Measurements from ENCODE around the gene UBQLN1.
A peak's percentile ranks its signal among the peaks of the same experiment; 100 is the strongest.
"Not testable (repeated sequence)": the region's sequence is repeated elsewhere in the genome, so short reads cannot be mapped to it uniquely, and the experiment has no call there.

The UBQLN1 gene

DNA sequence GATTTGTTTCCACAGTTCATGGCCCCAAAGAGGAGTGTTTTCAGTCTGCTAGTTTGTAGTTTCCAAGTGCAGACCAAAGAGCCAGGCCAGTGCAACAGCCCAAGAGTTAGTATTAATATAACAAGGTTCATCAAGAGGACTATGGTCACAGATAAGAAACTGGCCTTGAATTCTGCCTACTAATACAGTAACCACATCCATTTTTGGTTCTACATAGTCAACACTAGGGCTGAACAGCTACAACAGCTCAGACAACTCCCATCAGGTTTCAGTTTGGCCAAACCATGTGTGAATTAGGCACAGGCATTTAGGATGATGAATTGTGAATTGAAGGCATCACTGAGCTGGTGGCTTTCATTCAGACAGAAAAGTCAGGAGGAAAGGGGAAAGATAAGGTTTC is 13.8 kb upstream of the UBQLN1 start:
- no peak for DNase-seq (ENCODE audit: low read depth, low spot score)
- TF ChIP-seq EZH2 (IDR thresholded peaks at IDR 0.05) (no peak), FOXP2 (optimal IDR thresholded peaks at IDR 0.05; ENCODE audit: control extremely low read depth, extremely low read length, insufficient read depth) (no peak), POLR2AphosphoS5 (IDR thresholded peaks at IDR 0.05; ENCODE audit: borderline replicate concordance, low read depth, low read length) (no peak)
- Histone ChIP-seq H3K9ac (ENCODE audit: insufficient read length) (no peak overlapping the region), H3K9me3 (ENCODE audit: low read depth, low read length) (no peaks in the 10 kb centered on the region), H3K27ac (no peak overlapping the region), H3K4me3 (no peak overlapping the region), H3K36me3 (ENCODE audit: insufficient read depth, low read length) (no peaks in the 10 kb centered on the region)

DNA sequence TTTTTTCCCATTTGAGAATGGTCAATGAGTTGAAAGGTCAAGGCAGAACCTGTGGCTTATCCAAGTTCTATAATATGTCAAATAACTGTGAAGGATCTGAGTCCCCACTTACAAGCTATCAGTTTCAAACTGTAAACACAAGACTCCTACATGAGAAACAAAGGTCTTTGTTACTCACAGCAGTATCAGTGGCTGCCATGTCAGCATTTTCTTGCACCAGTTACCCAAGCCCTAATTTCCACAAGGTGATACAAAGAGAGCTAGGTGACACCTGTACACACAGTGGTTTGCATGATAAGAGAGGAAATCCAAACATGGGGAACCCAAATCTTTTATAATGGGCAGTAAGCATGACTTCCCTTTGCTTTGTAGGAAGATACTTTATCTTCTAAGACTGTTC is 8.0 kb upstream of the UBQLN1 start:
- Histone ChIP-seq H3K27ac (no peak overlapping the region), H3K9me3 (ENCODE audit: low read depth, low read length) (no peaks in the 10 kb centered on the region), H3K36me3 (ENCODE audit: insufficient read depth, low read length) (no peaks in the 10 kb centered on the region), H3K4me3 (no peak overlapping the region), H3K9ac (ENCODE audit: insufficient read length) (no peak overlapping the region)
- TF ChIP-seq FOXP2 (optimal IDR thresholded peaks at IDR 0.05; ENCODE audit: control extremely low read depth, extremely low read length, insufficient read depth) (no peak), EZH2 (IDR thresholded peaks at IDR 0.05) (no peak), POLR2AphosphoS5 (IDR thresholded peaks at IDR 0.05; ENCODE audit: borderline replicate concordance, low read depth, low read length) (no peak)
- DNase-seq (ENCODE audit: low read depth, low spot score): no peak

DNA sequence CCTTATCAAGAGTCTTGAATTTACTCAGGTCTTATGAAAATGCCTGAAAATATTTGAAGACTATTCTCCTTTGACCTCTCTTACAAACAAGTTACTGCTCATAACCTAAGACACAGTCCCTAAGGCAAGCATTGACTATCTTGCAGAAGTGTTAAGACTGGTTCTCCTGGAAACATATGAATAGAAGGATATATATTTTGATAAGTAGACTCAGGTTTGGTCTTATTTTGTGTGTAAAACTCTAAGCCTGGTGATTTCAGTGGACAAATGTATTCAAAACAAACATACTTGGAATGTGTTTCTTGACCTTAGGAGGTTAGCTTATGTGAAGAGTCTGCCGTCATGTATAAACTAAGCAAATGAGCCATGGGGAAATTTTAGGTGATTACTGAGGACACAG is 7.5 kb upstream of the UBQLN1 start:
- H3K9ac ChIP-seq (ENCODE audit: insufficient read length): no peak overlapping the region
- H3K4me3 ChIP-seq: no peak overlapping the region
- H3K27ac ChIP-seq: no peak overlapping the region
- no peaks in the 10 kb centered on the region for H3K9me3 ChIP-seq (ENCODE audit: low read depth, low read length)
- no peaks in the 10 kb centered on the region for H3K36me3 ChIP-seq (ENCODE audit: insufficient read depth, low read length)
- DNase-seq (ENCODE audit: low read depth, low spot score): no peak
- no peak for TF ChIP-seq FOXP2 (optimal IDR thresholded peaks at IDR 0.05; ENCODE audit: control extremely low read depth, extremely low read length, insufficient read depth)
- TF ChIP-seq POLR2AphosphoS5 (IDR thresholded peaks at IDR 0.05; ENCODE audit: borderline replicate concordance, low read depth, low read length): no peak
- no peak for TF ChIP-seq EZH2 (IDR thresholded peaks at IDR 0.05)

DNA sequence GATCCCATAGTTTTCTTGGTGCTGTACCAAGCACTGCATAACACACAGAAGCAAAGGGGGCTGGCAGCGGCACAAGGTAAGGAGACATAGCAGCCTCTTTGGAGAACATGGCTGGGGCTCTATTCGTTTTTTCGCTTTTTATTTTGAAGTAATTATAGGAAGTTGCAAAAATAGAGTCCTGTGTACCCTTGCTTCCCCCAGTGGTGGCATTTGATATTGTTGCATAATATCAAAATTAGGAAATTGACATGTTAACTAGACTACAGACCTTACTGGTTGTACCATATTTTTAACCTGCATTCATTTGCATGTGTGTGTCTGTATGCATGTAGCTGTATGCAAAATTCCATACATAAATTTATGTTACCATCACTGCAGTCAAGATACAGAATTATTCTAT is 6.6 kb upstream of the UBQLN1 start:
- Histone ChIP-seq H3K4me3 (no peak overlapping the region), H3K9ac (ENCODE audit: insufficient read length) (no peak overlapping the region), H3K36me3 (ENCODE audit: insufficient read depth, low read length) (no peaks in the 10 kb centered on the region), H3K27ac (no peak overlapping the region), H3K9me3 (ENCODE audit: low read depth, low read length) (no peaks in the 10 kb centered on the region)
- no peak for DNase-seq (ENCODE audit: low read depth, low spot score)
- TF ChIP-seq FOXP2 (optimal IDR thresholded peaks at IDR 0.05; ENCODE audit: control extremely low read depth, extremely low read length, insufficient read depth): no peak
- TF ChIP-seq EZH2 (IDR thresholded peaks at IDR 0.05): no peak
- TF ChIP-seq POLR2AphosphoS5 (IDR thresholded peaks at IDR 0.05; ENCODE audit: borderline replicate concordance, low read depth, low read length): no peak

DNA sequence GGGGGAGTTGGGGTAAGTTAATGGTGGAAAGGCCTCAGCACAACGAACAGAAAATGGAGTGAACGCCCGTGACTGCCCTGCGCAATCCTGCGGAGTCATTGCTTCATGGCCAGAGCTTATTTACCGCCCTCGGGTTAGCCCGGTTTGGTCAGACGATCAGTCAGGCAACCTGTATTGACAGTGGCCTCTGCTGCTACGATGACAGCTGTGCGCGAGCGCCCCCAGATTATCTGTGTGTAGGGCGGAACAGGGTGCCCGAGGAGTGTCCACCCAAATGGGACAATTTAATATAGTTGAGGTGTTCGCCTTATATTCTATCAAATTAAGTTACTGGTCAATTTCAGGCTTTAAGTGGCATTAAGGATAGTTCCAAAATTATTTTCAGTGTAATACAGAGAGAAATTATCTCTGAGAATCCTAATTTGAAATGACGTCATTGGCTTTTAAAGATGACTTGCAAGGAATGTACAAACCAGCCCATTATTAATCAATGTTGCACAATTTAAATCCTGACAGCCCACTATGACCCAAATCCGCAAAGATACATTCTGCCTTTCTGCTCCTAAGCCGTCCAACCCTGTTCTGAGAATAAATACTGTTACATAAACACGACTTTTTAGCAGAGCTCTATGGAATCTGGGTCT is 879 bp upstream of the UBQLN1 start:
- DNase-seq (ENCODE audit: low read depth, low spot score): no peak

DNA sequence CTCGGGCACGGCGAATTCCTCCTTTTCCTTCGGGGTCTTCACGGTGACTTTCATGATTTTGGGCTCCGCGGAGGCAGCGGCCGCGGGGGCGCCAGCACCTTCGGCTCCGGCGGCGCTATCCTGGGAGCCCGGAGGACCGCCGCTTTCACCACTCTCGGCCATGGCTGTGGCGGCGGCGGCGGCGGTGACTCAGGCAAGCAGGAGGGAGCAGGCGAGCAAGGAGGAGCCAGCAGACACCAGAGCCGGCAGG is 315 bp downstream of the UBQLN1 start:
- no peak for DNase-seq (ENCODE audit: low read depth, low spot score)
- TF ChIP-seq POLR2AphosphoS5 (IDR thresholded peaks at IDR 0.05; ENCODE audit: borderline replicate concordance, low read depth, low read length) (no peak), EZH2 (IDR thresholded peaks at IDR 0.05) (no peak), FOXP2 (optimal IDR thresholded peaks at IDR 0.05; ENCODE audit: control extremely low read depth, extremely low read length, insufficient read depth) (no peak)
- Histone ChIP-seq H3K4me3 (peak overlapping the region; percentile 97), H3K27ac (peak overlapping the region; percentile 99), H3K9ac (ENCODE audit: insufficient read length) (peak overlapping the region; percentile 99), H3K9me3 (ENCODE audit: low read depth, low read length) (peaks cover 5% of the 10 kb centered on the region; the same call in 1 of the 2 replicates), H3K36me3 (ENCODE audit: insufficient read depth, low read length) (peaks cover 35% of the 10 kb centered on the region)

More for the DNA sequence above, 879 bp upstream of the UBQLN1 start:
- Histone ChIP-seq H3K9ac (ENCODE audit: insufficient read length) (peak overlapping the region; percentile 99), H3K27ac (peak overlapping the region; percentile 99), H3K9me3 (ENCODE audit: low read depth, low read length) (peaks cover 2% of the 10 kb centered on the region; the same call in 1 of the 2 replicates), H3K4me3 (peak overlapping the region; percentile 97), H3K36me3 (ENCODE audit: insufficient read depth, low read length) (peaks cover 25% of the 10 kb centered on the region)
- TF ChIP-seq FOXP2 (optimal IDR thresholded peaks at IDR 0.05; ENCODE audit: control extremely low read depth, extremely low read length, insufficient read depth) (no peak), EZH2 (IDR thresholded peaks at IDR 0.05) (no peak), POLR2AphosphoS5 (IDR thresholded peaks at IDR 0.05; ENCODE audit: borderline replicate concordance, low read depth, low read length) (no peak)

DNA sequence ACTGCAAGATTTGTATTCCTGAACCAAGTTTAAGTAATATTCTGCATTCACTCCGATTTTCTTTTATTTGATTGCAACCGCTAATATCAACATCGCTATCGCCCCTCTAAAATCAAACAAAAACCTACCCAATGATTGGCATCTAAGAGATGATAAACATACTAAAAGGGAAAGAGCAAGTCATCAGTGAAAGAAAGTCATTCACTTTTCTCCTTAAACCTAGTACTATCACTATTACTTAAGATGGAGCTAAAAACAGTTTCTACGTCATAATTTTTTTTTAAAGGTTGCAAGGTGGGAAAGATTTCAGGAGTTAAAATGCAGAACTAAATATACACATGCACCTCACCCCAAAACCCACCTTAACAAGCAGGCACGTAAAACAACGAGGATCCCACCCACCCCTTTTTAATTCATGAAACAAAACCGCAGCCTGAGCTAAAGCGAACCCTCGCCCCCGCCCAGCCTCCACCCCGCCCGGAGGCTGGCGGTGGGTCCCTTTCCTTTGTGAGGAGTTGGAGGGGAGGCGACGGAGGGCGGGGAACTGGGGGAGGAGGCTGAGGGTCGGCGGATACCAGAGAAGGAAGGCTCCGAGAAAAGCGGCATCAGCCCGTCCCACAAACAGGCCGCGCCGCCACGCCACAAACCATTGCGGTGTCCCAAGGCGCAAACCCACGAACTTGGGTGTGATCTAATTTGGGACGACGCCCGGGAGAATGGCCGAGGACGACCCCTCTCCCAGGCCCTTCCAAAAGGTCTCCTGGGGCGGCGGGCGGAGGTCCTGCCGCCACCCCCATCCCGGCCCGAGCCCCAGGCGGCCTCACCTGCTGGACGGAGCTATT is 861 bp downstream of the UBQLN1 start:
- no peak for DNase-seq (ENCODE audit: low read depth, low spot score)
- TF ChIP-seq POLR2AphosphoS5 (IDR thresholded peaks at IDR 0.05; ENCODE audit: borderline replicate concordance, low read depth, low read length): peak; percentile 25; the same call in 1 of the 2 replicates
- no peak for TF ChIP-seq FOXP2 (optimal IDR thresholded peaks at IDR 0.05; ENCODE audit: control extremely low read depth, extremely low read length, insufficient read depth)
- TF ChIP-seq EZH2 (IDR thresholded peaks at IDR 0.05): no peak
- peak overlapping the region; percentile 99 for H3K27ac ChIP-seq
- peaks cover 39% of the 10 kb centered on the region for H3K36me3 ChIP-seq (ENCODE audit: insufficient read depth, low read length)
- peak overlapping the region; percentile 97 for H3K4me3 ChIP-seq
- peak overlapping the region; percentile 99 for H3K9ac ChIP-seq (ENCODE audit: insufficient read length)
- peaks cover 6% of the 10 kb centered on the region; the same call in 1 of the 2 replicates for H3K9me3 ChIP-seq (ENCODE audit: low read depth, low read length)

DNA sequence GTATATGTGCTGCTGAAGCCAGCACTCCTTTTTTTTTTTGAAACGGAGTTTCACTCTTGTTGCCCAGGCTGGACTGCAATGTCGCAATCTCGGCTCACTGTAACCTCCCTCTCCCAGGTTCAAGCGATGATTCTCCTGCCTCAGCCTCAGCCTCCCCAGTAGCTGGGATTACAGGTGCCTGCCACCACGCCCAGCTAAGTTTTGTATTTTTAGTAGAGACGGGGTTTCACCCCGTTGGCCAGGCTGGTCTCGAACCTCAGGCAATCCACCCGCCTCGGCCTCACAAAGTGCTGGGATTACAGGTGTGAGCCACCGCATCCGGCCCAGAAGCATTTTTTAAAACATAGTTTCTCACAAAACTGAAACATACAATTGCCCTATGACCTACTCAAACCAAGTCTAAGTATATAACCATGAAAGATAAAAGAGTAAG is 2.5 kb downstream of the UBQLN1 start:
- DNase-seq (ENCODE audit: low read depth, low spot score); H3K27ac ChIP-seq; H3K9me3 ChIP-seq (ENCODE audit: low read depth, low read length); H3K9ac ChIP-seq (ENCODE audit: insufficient read length): not testable (repeated sequence)
- H3K36me3 ChIP-seq (ENCODE audit: insufficient read depth, low read length): peaks cover 49% of the 10 kb centered on the region
- 0 out of 2 replicates have a peak overlapping the region, but pooled peaks have one; percentile 97 for H3K4me3 ChIP-seq
